HG02938 (cell line): Measurements from ENCODE around the gene NPEPL1.
"Not testable (repeated sequence)": the region's sequence is repeated elsewhere in the genome, so short reads cannot be mapped to it uniquely, and the experiment has no call there.

Source experiments
- ATAC-seq: cut with Tn5 transposase; IDR thresholded peaks from one replicate; pipeline ENCODE4 v1.9.1; 2021; ENCODE audit warnings: mild to moderate bottlenecking, moderate library complexity; ENCODE audit not compliant: unreplicated experiment

NPEPL1 gene

GRCh38 chr20:58755062-58755697 lies 62.6 kb downstream of the NPEPL1 start:
- no peak for ATAC-seq

DNA sequence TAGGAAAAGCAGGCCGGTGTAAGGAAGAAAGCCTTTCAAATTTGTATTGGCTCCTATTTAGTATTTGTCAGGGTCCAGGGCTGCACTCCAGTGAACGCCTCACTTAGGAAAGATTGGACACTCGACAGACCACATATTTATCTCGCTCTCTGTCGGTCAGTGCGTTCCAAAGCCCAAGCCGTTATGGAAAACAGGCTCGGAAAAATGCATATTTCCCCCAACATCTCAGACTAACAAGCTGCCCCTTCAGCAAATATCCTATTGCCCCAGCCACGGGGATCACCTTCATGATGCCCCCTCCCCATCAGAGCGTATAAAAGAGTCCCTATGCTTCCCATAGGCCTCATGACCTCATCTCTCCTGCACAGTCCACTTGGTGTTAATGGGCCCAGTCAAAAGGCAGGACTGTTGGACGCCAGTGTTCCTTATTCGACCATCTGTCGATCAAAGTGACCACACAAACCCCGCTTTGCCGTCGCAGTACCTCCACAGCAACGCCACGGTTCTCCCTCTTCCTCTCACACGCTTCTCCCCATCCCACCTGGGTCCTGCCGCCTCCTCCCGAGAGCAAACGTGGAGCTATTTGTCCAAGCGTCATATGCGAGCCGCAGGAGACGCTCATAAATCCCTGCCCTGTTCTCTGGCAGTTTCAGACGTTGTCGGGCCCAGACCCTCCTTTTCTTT lies 63.3 kb downstream of the NPEPL1 start:
- ATAC-seq: no peak

DNA sequence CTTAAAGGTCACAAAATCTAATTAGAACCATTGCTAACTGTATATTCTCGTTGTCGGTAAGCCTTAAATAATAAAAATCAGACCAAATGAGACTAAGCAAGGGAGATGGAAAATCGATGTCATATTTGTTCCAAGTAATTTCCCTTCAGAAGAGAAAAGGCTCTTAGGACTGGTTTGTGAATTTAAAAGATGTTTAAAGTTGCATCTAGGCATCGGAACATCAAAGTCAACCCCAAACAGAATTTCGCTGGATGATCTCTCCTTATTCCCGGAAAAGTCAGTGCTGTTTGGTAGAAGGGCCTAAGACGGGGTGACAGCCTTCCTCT lies 63.8 kb downstream of the NPEPL1 start:
- ATAC-seq: no peak

DNA sequence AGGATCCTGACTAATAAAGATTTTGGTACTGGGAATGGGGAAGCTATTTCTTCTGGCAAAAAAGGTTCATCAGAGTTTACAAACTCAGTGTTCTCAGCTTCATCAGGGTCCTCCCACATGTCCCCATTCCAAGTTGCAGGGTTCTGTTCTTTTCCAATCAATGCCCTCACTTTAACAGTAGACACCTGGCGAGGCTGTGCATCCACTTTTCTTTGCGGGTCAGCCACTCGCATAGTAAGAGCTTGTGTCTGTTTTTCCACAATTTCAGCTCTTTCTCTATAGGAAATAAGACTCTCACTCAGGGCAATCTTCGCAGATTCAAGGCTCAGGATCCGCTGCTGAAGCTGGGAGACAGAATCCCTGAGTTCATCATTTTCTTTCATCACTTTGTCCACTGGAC lies 65.0 kb downstream of the NPEPL1 start:
- not testable (repeated sequence) for ATAC-seq

DNA sequence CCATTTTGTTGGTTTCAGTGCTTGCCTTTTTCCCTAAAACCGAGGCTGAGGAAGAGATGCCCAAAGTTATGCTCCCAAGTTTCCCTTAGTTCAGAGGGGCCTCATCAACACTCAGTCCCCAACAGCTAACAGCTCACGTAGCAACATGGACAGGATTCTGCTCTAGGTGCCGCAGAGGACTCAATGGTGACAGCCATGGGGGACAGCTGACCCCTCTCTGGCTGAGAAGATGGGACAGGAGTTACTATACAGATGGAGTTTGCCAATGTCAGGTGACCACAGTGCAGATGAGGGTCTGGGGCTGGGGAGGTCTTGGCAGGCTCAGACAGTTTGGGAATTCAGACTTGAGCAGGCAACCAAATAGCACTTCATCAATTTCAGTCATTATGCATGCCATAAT lies 67.3 kb downstream of the NPEPL1 start:
- no peak for ATAC-seq

- ATAC-seq: no peak
These were observed 68.3 kb downstream of the NPEPL1 start for GRCh38 chr20:58760856-58761255.

DNA sequence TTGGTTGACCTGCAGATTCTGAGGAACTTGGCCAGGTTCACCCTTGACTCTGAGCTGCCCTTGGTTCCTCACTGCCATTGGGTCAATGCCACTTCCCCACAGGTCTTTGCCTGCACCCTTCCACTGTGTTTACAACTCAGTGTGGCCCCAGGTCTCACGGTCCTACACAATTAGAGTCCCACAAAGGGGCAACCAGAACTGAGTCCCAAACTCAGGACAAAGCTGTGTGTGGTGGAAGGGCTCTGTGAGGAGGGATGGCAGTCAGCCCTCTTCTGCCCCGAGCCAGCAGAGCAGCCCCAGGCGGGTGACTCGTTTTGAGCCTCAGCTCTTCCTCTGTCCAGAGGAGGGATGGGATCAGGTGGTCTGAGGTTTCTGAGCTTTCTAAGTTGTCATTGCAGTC lies 69.5 kb downstream of the NPEPL1 start:
- no peak for ATAC-seq

DNA sequence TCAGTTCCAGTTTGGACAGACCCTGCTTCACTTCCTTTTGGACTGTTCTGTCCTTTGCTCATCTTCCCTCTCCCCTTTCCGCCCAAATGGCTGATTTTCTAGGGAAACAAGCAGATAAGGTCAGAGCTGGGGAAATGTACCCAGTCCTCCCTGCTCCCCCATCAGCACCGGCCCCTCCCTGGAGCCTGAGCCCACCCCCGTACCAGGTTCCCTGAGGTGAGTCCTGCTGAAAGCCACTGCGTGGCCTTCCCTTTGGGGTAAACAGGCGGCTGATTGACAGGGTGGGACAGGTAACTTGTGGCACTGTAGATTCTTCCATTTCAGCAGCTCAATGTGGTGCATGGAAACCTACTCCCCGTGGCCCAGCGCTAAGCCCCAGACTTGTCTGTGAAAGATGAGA lies 70.5 kb downstream of the NPEPL1 start:
- no peak for ATAC-seq
